H1 (cell line): ENCODE measurements around the gene SCGB1A1. TPM values are rescaled to one million over a fixed set of nuclear protein-coding genes. Genes with fewer than 3 reads are reported as not detected.

Experiments used
- EP300 ChIP-seq, 2 experiments: IDR thresholded peaks; 1 replicate in 1 of 2; 2 replicates in 1 of 2; pipeline ENCODE4 v1.6.1; 2011 to 2012; ENCODE audit warnings: low read depth in 2 of 2, low read length in 2 of 2, mild to moderate bottlenecking in 2 of 2, borderline replicate concordance in 1 of 2, inconsistent platforms in 1 of 2, moderate library complexity in 1 of 2
- TBP ChIP-seq: IDR thresholded peaks from 2 replicates; pipeline ENCODE4 v1.6.1; 2011; ENCODE audit warnings: low read depth, low read length, improper control_type of control experiment
- polyA plus RNA-seq, 7 experiments: library from polyadenylated mRNA; depleted of rRNA in 3 of 7; stranded (reverse) in 5 of 7; unstranded in 2 of 7; fragments of >200 nt in 5 of 7; fragments of 200-250 nt in 2 of 7; gene quantifications; 1 replicate in 5 of 7; 2 replicates in 1 of 7; 4 replicates in 1 of 7; pipeline versions ENCODE4 v1.2.1 to v1.2.3, GENCODE V29; 2011 to 2013; ENCODE audit warnings: missing spikeins in 2 of 7, mixed read lengths in 2 of 7
- total RNA-seq: library from RNA; stranded (reverse); fragmentation: NEBNext Ultra II Directional; extraction: Animal tissue kit (Norgen Biotek cat#: 25700); gene quantifications from 2 replicates; pipeline ENCODE4 v1.2.1, GENCODE V29; 2021

SCGB1A1 gene
- total and polyA plus RNA-seq, 2 of the 8 experiments (the other 6 are each of a cell fraction or from before 2014, with no cell fraction given) = not detected

DNA sequence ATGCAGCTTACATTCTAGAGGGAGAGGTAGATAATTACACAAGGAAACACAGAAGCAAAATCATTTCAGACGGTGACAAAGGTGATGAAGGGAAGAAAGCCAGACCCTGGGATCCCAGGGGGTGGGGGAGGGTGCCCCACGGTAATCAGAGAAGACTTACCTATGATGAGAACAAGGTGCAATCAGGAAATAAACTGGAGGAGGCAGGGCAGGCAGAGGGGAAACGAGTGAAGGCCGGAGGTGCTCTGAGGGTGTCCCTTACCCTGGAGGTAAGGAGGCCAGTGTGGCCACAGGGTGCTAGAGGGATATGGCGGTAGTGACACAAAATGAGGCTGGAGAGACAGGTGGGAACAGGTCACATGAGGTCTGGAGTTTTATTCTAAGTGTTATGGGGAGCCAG lies 13.9 kb upstream of the SCGB1A1 start (continued):
- TF ChIP-seq EP300 (IDR thresholded peaks at IDR 0.05; ENCODE audit: borderline replicate concordance in 1 of 2, low read depth in 2 of 2, low read length in 2 of 2) (no peak), TBP (no peak)
- TF ChIP-seq, all 59 proteins: peak for 0
